Stomach (tissue), 9 donors: ENCODE results near the gene MTHFD2L. TPM values are rescaled to one million over a fixed set of nuclear protein-coding genes. Genes with fewer than 3 reads are reported as not detected.

Experiments
- DNase-seq, 2 donors: peaks; one replicate each; pipeline versions ENCODE4 v3.0.0 to v3.0.0-alpha.2; 2013 to 2019
- H3K27ac ChIP-seq, 5 donors: fragments of 200-600 bp in 4 of 5; sonication (generic) in 4 of 5; one replicate each; pipeline ENCODE4 v1.5.1; 2013 to 2019; ENCODE audit warnings: mild to moderate bottlenecking in 1 of 5, moderate library complexity in 1 of 5
- H3K27me3 ChIP-seq, 3 donors: fragments of 200-600 bp; sonication (generic); one replicate each; pipeline ENCODE4 v1.5.1; 2017 to 2019; ENCODE audit warnings: mixed run types in 1 of 3
- H3K36me3 ChIP-seq, 4 donors: fragments of 200-600 bp; sonication (generic); 1 replicate in 3 of 4; 2 replicates in 1 of 4; pipeline ENCODE4 v1.5.1; 2016 to 2019
- H3K4me1 ChIP-seq, 4 donors: fragments of 200-600 bp; sonication (generic); one replicate each; pipeline ENCODE4 v1.5.1; 2016 to 2019
- H3K4me3 ChIP-seq, 4 donors: fragments of 200-600 bp; sonication (generic) in 3 of 4; one replicate each; pipeline ENCODE4 v1.5.1; 2016 to 2019; ENCODE audit warnings: mild to moderate bottlenecking in 1 of 4
- H3K9me3 ChIP-seq, 4 donors: fragments of 200-600 bp; sonication (generic); one replicate each; pipeline ENCODE4 v1.5.1; 2016 to 2019
- EP300 ChIP-seq: sonication (generic); formaldehyde crosslinking; IDR thresholded peaks from one replicate; pipeline ENCODE4 v1.6.1; 2017; ENCODE audit warnings: antibody characterized with exemption
- POLR2A ChIP-seq, 4 donors: fragments of 450-650 bp; IDR thresholded peaks; one replicate each; pipeline ENCODE4 v1.6.1; 2016; ENCODE audit warnings: antibody characterized with exemption in 4 of 4, control low read depth in 2 of 4, mild to moderate bottlenecking in 1 of 4, moderate library complexity in 1 of 4
- POLR2AphosphoS5 ChIP-seq, 3 donors: sonication (generic); formaldehyde crosslinking; IDR thresholded peaks; one replicate each; pipeline ENCODE4 v1.6.1; 2016; ENCODE audit warnings: antibody characterized with exemption in 3 of 3
- WGBS, 5 donors: extraction: QIAGEN DNeasy Blood & Tissue Kit in 3 of 5; methylation state at CpG; one replicate each; pipeline versions ENCODE4 v1.1.5 to v1.1.7; 2013 to 2018; 5-methylcytosine and 5-hydroxymethylcytosine counted together
- intact Hi-C: fragments of 100-400 bp; cut with DNase I; formaldehyde crosslinking; loops from one replicate; pipeline ENCODE4 v1.15.1; 2023; ENCODE audit warnings: low total_unique reads
- polyA plus RNA-seq, 3 donors: library from polyadenylated mRNA; stranded (reverse); fragments of 200-250 nt; gene quantifications; one replicate each; pipeline ENCODE4 v1.2.3, GENCODE V29; 2013
- total RNA-seq, 5 donors: library from RNA; depleted of rRNA; stranded (reverse); fragments of >200 nt; gene quantifications; one replicate each; pipeline versions ENCODE4 v1.1.0 to v1.2.3, GENCODE V29; 2014 to 2016
- TF ChIP-seq, protein P1 (sequence below), 7 experiments: fragments of 450-650 bp in 4 of 7; fragments of 200-600 bp in 3 of 7; sonication (generic) in 3 of 7; IDR thresholded peaks; one replicate each; pipeline ENCODE4 v1.5.1; 2016 to 2019; ENCODE audit warnings: antibody characterized with exemption in 7 of 7, control low read depth in 2 of 7, mild to moderate bottlenecking in 1 of 7
- donor health status: healthy with polysubstance abuse.
- donor health status: Bipolar disorder and iron deficiency.
- donor health status: healthy.

MTHFD2L gene
- total and polyA plus RNA-seq, 8 donors = 1.4 to 34.1 (median 8.2) TPM

- H3K27ac ChIP-seq = no peak overlapping the region
- TF ChIP-seq EP300 = no peak
- no peak for TF ChIP-seq POLR2AphosphoS5 (IDR thresholded peaks at IDR 0.05)
- TF ChIP-seq, protein P1, sequence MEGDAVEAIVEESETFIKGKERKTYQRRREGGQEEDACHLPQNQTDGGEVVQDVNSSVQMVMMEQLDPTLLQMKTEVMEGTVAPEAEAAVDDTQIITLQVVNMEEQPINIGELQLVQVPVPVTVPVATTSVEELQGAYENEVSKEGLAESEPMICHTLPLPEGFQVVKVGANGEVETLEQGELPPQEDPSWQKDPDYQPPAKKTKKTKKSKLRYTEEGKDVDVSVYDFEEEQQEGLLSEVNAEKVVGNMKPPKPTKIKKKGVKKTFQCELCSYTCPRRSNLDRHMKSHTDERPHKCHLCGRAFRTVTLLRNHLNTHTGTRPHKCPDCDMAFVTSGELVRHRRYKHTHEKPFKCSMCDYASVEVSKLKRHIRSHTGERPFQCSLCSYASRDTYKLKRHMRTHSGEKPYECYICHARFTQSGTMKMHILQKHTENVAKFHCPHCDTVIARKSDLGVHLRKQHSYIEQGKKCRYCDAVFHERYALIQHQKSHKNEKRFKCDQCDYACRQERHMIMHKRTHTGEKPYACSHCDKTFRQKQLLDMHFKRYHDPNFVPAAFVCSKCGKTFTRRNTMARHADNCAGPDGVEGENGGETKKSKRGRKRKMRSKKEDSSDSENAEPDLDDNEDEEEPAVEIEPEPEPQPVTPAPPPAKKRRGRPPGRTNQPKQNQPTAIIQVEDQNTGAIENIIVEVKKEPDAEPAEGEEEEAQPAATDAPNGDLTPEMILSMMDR (IDR thresholded peaks at IDR 0.05) = no peak
- no peak for TF ChIP-seq POLR2A (IDR thresholded peaks at IDR 0.05)
- DNase-seq = no peak
- no peaks in the 10 kb centered on the region for H3K4me1 ChIP-seq
- H3K4me3 ChIP-seq = no peak overlapping the region
- whole genome bisulfite sequencing, 5 donors = 69 to 79% (median 75%) methylated on average over 2 of the region's 2 CpGs
- H3K27me3 ChIP-seq = no peaks in the 10 kb centered on the region
- intact Hi-C loops = no loop called here
- no peaks in the 10 kb centered on the region for H3K9me3 ChIP-seq
- no peaks in the 10 kb centered on the region for H3K36me3 ChIP-seq
Observed at GRCh38 chr4:74331252-74331651, 173.3 kb downstream of the MTHFD2L start.

DNA sequence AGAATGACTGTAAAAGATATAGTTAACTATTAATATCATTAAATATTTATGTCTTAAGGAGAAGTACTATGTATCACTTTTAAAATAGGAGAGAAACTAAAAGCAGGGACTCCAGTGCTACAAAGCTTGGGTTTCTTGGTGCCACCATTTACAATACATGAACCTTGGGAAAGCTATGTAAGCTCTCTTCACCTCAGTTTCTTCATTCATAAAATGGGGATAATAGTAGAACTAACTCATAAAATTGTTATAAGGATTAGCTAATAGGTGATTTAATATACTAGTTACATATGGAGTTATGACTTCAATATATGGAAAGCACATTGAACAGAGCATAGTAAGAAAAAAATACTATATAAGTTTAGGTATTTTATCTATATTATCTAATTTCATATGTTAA is 174.0 kb downstream of the MTHFD2L start:
- Histone ChIP-seq H3K4me3 (no peak overlapping the region), H3K27ac (no peak overlapping the region), H3K4me1 (no peaks in the 10 kb centered on the region), H3K36me3 (no peaks in the 10 kb centered on the region), H3K27me3 (no peaks in the 10 kb centered on the region), H3K9me3 (no peaks in the 10 kb centered on the region)
- intact Hi-C loops = no loop called here
- TF ChIP-seq EP300 = no peak
- TF ChIP-seq, protein P1 (IDR thresholded peaks at IDR 0.05) = no peak
- TF ChIP-seq POLR2A (IDR thresholded peaks at IDR 0.05) = no peak
- TF ChIP-seq POLR2AphosphoS5 (IDR thresholded peaks at IDR 0.05) = no peak
- DNase-seq = no peak

- H3K4me3 ChIP-seq = no peak overlapping the region
- WGBS, 5 donors = 80 to 93% (median 91%) methylated on average over 7 of the region's 7 CpGs
- TF ChIP-seq, protein P1 (IDR thresholded peaks at IDR 0.05) = no peak
- TF ChIP-seq POLR2A (IDR thresholded peaks at IDR 0.05) (no peak), EP300 (no peak), POLR2AphosphoS5 (IDR thresholded peaks at IDR 0.05) (no peak)
Observed at GRCh38 chr4:74334636-74335035, 176.7 kb downstream of the MTHFD2L start.

DNA sequence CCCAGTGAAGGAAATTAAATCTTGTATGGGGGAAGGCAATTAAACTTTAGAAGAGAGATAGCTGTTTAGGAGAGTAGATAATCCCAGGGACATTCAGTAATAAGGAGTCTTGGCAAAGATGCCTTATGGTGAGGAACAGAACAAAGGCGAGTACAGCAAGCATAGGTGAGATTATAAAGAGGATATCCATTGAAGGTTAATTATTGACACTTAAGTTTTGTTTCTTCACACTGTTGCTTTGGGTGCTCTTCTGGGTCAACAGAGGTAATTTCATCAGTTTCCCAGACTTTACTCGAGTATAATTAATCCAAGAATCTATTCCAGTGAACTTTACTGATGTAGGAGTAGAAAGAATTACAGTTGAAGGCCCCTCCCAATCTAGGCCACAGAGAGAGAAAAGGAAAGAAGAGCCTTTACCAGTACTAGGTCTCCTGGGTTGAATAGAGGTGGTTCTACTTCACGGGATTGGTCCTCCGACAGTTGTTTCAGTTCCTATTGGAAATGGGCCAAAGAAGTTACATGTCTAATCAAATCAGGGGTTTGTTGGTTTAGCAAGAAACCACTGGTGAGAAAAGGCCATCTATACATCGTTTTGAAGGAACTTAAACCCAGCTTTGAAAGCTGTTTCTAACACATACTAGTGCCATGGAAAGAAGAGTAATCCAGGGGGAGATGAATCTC is 177.6 kb downstream of the MTHFD2L start:
- whole genome bisulfite sequencing, 5 donors = 65 to 81% (median 72%) methylated on average over 5 of the region's 5 CpGs
- TF ChIP-seq POLR2A (IDR thresholded peaks at IDR 0.05) = no peak
- no peak for TF ChIP-seq POLR2AphosphoS5 (IDR thresholded peaks at IDR 0.05)
- no peak for TF ChIP-seq EP300
- TF ChIP-seq, protein P1 (IDR thresholded peaks at IDR 0.05) = no peak
- H3K36me3 ChIP-seq = no peaks in the 10 kb centered on the region
- intact Hi-C loops = no loop called here
- no peak for DNase-seq
- H3K27me3 ChIP-seq = no peaks in the 10 kb centered on the region
- H3K4me3 ChIP-seq = no peak overlapping the region
- H3K9me3 ChIP-seq = peaks cover 0 to 4% (median 0%) of the 10 kb centered on the region in 4 donors
- H3K4me1 ChIP-seq = no peaks in the 10 kb centered on the region
- H3K27ac ChIP-seq = no peak overlapping the region

More at GRCh38 chr4:74334636-74335035, 176.7 kb downstream of the MTHFD2L start:
- DNase-seq = no peak
- Histone ChIP-seq H3K4me1 (no peaks in the 10 kb centered on the region), H3K27ac (no peak overlapping the region), H3K9me3 (no peaks in the 10 kb centered on the region), H3K27me3 (no peaks in the 10 kb centered on the region), H3K36me3 (no peaks in the 10 kb centered on the region)
- intact Hi-C loops = no loop called here
